Measurements from ENCODE around the gene RELB.
A peak's percentile ranks its signal among the peaks of the same experiment; 100 is the strongest.

The RELB gene

DNA sequence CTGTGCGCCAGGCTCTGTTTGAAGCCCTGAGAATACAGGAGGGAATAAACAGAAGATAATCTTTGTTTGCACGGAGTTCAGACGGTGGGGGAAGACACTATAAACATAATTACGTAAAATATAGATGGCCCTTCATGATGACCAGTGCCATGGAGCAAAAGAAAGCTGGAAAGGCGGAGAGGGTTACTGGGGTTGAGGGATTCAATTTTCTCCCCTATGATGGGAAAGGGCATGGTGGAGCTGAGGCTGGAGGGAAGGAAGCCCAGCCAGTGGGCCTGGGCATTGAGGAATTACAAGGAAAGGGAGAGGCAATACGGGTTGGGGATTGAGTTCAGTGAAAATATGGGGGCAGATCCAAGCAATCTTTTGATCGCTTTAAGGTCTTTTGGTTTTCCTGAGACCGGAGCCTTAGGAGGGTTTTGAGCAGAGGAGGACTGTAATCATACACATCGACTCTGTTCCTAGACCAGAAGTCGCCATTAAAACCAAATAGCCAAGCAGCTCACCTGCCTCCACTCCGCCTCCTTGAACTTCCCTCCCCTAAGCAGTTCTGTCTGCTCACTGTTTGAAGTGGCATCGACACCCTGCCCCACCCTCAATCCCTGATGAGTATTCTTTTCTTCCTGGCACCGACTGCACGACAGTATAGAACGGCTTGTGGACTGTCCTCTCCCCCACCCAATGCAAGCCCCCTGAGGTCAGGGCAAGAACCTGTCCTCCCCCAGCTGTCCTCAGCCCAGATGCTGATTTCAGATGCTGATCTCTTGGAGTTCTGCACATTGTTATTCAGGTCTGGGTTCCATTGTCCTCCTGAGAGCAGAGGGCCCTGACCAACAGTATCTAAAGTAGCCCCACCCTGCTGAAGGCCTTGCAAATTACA is 75.8 kb downstream of the RELB start:
- Histone ChIP-seq H3K4me3 (ENCODE audit: severe bottlenecking) (peak overlapping the region; percentile 50), H3K27ac (ENCODE audit: poor library complexity, severe bottlenecking) (peak overlapping the region; percentile 71), H3K27me3 (ENCODE audit: insufficient read depth, poor library complexity, severe bottlenecking) (no peaks in the 10 kb centered on the region), H3K36me3 (ENCODE audit: low read depth) (peaks cover 13% of the 10 kb centered on the region), H3K9me3 (ENCODE audit: severe bottlenecking) (no peaks in the 10 kb centered on the region), H3K4me1 (ENCODE audit: insufficient read depth, poor library complexity, severe bottlenecking) (peaks cover 4% of the 10 kb centered on the region)
- TF ChIP-seq, protein P1, sequence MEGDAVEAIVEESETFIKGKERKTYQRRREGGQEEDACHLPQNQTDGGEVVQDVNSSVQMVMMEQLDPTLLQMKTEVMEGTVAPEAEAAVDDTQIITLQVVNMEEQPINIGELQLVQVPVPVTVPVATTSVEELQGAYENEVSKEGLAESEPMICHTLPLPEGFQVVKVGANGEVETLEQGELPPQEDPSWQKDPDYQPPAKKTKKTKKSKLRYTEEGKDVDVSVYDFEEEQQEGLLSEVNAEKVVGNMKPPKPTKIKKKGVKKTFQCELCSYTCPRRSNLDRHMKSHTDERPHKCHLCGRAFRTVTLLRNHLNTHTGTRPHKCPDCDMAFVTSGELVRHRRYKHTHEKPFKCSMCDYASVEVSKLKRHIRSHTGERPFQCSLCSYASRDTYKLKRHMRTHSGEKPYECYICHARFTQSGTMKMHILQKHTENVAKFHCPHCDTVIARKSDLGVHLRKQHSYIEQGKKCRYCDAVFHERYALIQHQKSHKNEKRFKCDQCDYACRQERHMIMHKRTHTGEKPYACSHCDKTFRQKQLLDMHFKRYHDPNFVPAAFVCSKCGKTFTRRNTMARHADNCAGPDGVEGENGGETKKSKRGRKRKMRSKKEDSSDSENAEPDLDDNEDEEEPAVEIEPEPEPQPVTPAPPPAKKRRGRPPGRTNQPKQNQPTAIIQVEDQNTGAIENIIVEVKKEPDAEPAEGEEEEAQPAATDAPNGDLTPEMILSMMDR (IDR thresholded peaks at IDR 0.05; ENCODE audit: poor library complexity, severe bottlenecking) = no peak
- ATAC-seq (ENCODE audit: low read depth) = no peak
- no peak for DNase-seq (ENCODE audit: low spot score)

DNA sequence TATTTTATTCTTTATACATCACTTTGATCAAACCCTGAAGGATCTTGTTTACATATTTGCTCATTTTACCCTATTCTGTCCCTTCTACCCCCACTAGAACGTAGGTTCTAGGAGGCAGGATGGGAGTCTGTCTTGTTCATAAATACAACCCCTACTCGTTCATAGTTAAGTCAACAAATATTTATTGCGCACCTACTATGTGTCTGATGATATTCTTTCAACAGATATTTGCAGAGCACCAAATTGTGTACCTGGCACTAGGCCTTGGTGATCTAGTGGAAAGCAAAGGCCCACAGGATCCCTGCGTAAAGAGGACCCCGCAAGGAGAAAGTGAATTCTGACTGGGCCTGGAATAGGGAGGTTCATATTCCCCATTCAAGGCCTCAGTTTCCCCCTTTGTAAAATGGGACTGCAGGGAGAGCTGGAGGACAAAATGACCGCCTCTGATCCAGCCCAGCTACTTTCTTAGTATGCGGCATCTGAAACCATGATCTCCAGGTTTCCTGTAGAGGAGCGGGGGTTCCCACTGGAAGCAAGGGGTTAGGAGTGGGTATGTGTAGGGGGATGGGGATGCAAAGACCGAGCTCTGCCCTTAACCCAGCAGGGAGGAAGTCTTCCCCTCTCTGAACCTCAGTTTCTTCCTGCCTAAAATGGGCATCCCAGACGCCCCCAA is 77.3 kb downstream of the RELB start:
- DNase-seq (ENCODE audit: low spot score) = no peak
- Histone ChIP-seq H3K4me1 (ENCODE audit: insufficient read depth, poor library complexity, severe bottlenecking) (peaks cover 4% of the 10 kb centered on the region), H3K36me3 (ENCODE audit: low read depth) (peaks cover 21% of the 10 kb centered on the region), H3K27ac (ENCODE audit: poor library complexity, severe bottlenecking) (peak overlapping the region; percentile 51), H3K4me3 (ENCODE audit: severe bottlenecking) (peak overlapping the region; percentile 88), H3K9me3 (ENCODE audit: severe bottlenecking) (no peaks in the 10 kb centered on the region), H3K27me3 (ENCODE audit: insufficient read depth, poor library complexity, severe bottlenecking) (no peaks in the 10 kb centered on the region)
- no peak for ATAC-seq (ENCODE audit: low read depth)
- TF ChIP-seq, protein P1 (IDR thresholded peaks at IDR 0.05; ENCODE audit: poor library complexity, severe bottlenecking) = no peak

DNA sequence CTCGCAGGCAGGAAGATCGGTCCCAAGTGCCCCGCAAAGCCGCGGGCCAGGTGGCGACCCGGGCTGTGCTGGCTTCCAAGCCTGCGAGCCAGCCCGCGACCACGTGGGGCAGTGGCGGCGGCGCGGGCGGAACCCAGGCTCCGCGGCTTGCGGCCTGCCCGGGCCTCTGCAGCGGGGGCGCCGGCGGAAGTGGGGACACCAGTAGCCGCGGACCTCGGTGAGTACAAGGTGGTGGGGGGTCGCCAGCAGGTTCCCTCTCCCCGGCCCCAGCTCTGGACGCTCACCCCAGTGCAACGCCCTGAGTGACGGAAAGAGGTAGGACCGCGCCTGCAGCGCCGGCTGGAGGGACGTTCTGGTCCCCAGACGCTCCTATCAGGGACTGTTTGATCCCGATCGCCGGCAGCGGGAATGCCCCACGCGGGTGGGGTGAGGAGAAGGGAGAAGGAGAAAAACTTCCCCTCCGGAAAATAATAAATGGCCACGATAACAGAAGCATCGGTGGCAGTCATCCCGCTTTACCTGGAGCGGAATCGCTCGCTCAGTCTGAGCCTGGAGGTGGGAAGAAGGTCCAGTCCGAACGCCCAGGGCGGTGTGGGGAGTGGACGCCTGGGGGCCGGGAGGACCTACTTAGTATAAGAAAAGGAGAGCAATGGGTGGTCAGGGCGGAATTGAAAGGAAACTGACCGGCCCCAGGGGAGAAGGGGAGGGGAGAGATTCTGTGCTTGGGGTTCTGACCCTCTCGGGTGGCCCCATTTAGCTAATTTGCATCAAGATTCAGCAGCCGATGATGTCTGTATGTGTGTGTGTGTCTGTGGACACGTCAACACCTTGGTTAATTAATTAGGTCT is 78.0 kb downstream of the RELB start, which contains the start of gene GEMIN7:
GEMIN7 (plus strand) TSS at position 198 of the 848 bp plus-strand sequence. CDS start 10,855 bp downstream, outside the sequence.
- ATAC-seq (ENCODE audit: low read depth) (peak; percentile 61), DNase-seq (ENCODE audit: low spot score) (no peak)
- H3K36me3 ChIP-seq (ENCODE audit: low read depth) = peaks cover 21% of the 10 kb centered on the region
- H3K27ac ChIP-seq (ENCODE audit: poor library complexity, severe bottlenecking) = peak within 1 kb of the TSS; percentile 51
- no peaks in the 10 kb centered on the region for H3K27me3 ChIP-seq (ENCODE audit: insufficient read depth, poor library complexity, severe bottlenecking)
- peaks cover 4% of the 10 kb centered on the region for H3K4me1 ChIP-seq (ENCODE audit: insufficient read depth, poor library complexity, severe bottlenecking)
- no peaks in the 10 kb centered on the region for H3K9me3 ChIP-seq (ENCODE audit: severe bottlenecking)
- TF ChIP-seq, protein P1 (IDR thresholded peaks at IDR 0.05; ENCODE audit: poor library complexity, severe bottlenecking) = no peak
- peak within 1 kb of the TSS; percentile 88 for H3K4me3 ChIP-seq (ENCODE audit: severe bottlenecking)

DNA sequence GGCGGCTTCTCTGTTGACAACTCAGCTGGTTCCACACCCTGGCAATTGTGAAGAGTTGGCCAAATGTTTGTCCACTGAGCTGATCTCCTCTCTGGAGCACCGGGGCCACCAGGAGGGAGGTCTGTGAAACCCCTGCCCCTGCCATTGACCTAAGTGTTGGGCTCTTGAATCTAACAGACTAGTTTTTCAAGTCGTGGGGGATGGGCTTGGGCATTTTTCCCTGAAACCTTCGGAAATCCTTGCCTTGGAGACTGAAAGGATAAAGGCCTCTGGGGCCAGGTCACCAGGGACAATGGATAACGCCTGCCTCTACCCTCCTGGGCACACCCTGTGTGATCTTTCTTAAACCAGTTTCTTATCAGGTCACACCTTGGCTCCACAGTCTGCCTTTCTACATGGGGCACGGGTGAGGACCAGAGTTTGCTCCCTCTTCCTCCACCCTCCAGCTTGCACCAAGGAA is 78.7 kb downstream of the RELB start:
- peaks cover 28% of the 10 kb centered on the region for H3K36me3 ChIP-seq (ENCODE audit: low read depth)
- ATAC-seq (ENCODE audit: low read depth) (no peak), DNase-seq (ENCODE audit: low spot score) (no peak)
- peaks cover 4% of the 10 kb centered on the region for H3K4me1 ChIP-seq (ENCODE audit: insufficient read depth, poor library complexity, severe bottlenecking)
- peak overlapping the region; percentile 51 for H3K27ac ChIP-seq (ENCODE audit: poor library complexity, severe bottlenecking)
- H3K4me3 ChIP-seq (ENCODE audit: severe bottlenecking) = peak overlapping the region; percentile 88
- H3K9me3 ChIP-seq (ENCODE audit: severe bottlenecking) = no peaks in the 10 kb centered on the region
- H3K27me3 ChIP-seq (ENCODE audit: insufficient read depth, poor library complexity, severe bottlenecking) = no peaks in the 10 kb centered on the region
- TF ChIP-seq, protein P1 (IDR thresholded peaks at IDR 0.05; ENCODE audit: poor library complexity, severe bottlenecking) = no peak

All from RWPE2 (cell line).